IPS-NIHi7 (cell line): Measurements from ENCODE around the gene ZNF750.
A peak's percentile ranks its signal among the peaks of the same experiment; 100 is the strongest.

ENCODE experiments used
- DNase-seq: peaks from one replicate; pipeline ENCODE4 v3.0.0; 2012; ENCODE audit warnings: mixed read lengths; ENCODE audit errors: extremely low spot score

ZNF750 gene

GRCh38 chr17:82859431-82860403, 19.9 kb upstream of the ZNF750 start:
- peak; percentile 59 for DNase-seq

- no peak for DNase-seq
These were observed 18.7 kb upstream of the ZNF750 start for GRCh38 chr17:82858376-82859126.

GRCh38 chr17:82856361-82856760, 16.5 kb upstream of the ZNF750 start:
- no peak for DNase-seq

GRCh38 chr17:82854226-82854625, 14.4 kb upstream of the ZNF750 start:
- DNase-seq = no peak

- no peak for DNase-seq
These were observed 11.6 kb upstream of the ZNF750 start for GRCh38 chr17:82851381-82851780.

- no peak for DNase-seq
These were observed 9.5 kb upstream of the ZNF750 start for GRCh38 chr17:82849076-82849945.

- no peak for DNase-seq
These were observed 8.3 kb upstream of the ZNF750 start for GRCh38 chr17:82848022-82848592.

- no peak for DNase-seq
These were observed 6.4 kb upstream of the ZNF750 start for GRCh38 chr17:82846061-82846691.

- DNase-seq = no peak
These were observed 5.5 kb upstream of the ZNF750 start for GRCh38 chr17:82845163-82845807.

GRCh38 chr17:82844796-82845162, 5.0 kb upstream of the ZNF750 start:
- DNase-seq = no peak

- no peak for DNase-seq
These were observed 4.3 kb upstream of the ZNF750 start for GRCh38 chr17:82843904-82844680.

GRCh38 chr17:82841921-82842596, 2.2 kb upstream of the ZNF750 start:
- no peak for DNase-seq

GRCh38 chr17:82840431-82840831, 609 bp upstream of the ZNF750 start:
- DNase-seq = no peak

- no peak for DNase-seq
These were observed 1.3 kb downstream of the ZNF750 start for GRCh38 chr17:82838386-82839063.

- no peak for DNase-seq
These were observed 2.1 kb downstream of the ZNF750 start for GRCh38 chr17:82837586-82838320.

GRCh38 chr17:82836823-82837357, 2.9 kb downstream of the ZNF750 start:
- no peak for DNase-seq

GRCh38 chr17:82835766-82836512, 3.9 kb downstream of the ZNF750 start:
- no peak for DNase-seq
